ENCODE measurements around the gene CPNE1.

Gene CPNE1

DNA sequence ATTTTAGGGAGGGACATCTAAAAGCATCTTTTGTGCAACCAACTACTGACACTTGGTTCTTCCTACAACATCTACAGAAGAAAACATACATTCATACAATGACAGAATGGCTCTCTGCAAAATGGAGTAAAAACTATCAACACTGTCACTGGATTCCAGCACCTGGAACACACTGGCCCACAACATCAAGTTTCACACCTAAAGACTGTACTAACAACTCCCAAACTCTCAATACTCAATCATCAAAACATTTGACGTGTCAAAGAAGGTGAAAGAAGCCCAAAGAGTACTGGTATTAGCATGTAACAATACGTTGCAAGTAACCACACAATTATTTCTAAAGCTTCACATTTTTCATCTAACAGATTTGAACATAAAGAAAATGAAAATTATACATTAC lies 2.1 kb downstream of the CPNE1 start:
- TF ChIP-seq ZFP3 (CRISPR knock-in tag; IDR thresholded peaks at IDR 0.05) (no peak), PPARA (CRISPR knock-in tag; IDR thresholded peaks at IDR 0.05; ENCODE audit: borderline replicate concordance) (no peak), PATZ1 (CRISPR knock-in tag; IDR thresholded peaks at IDR 0.05; ENCODE audit: borderline replicate concordance) (no peak), ARNTL (CRISPR knock-in tag; IDR thresholded peaks at IDR 0.05; ENCODE audit: borderline replicate concordance, low read depth) (no peak), ZC3H10 (CRISPR knock-in tag; IDR thresholded peaks at IDR 0.05) (no peak), ZFP30 (CRISPR knock-in tag; IDR thresholded peaks at IDR 0.05) (no peak), TOX (CRISPR knock-in tag; IDR thresholded peaks at IDR 0.05; ENCODE audit: borderline replicate concordance) (no peak), ZNF565 (CRISPR knock-in tag; conservative IDR thresholded peaks at IDR 0.05; ENCODE audit: low read depth) (no peak), SNAI2 (CRISPR knock-in tag; IDR thresholded peaks at IDR 0.05) (no peak), ESRRG (CRISPR knock-in tag; IDR thresholded peaks at IDR 0.05) (no peak), CSRNP3 (CRISPR knock-in tag; IDR thresholded peaks at IDR 0.05) (no peak), ZNF70 (CRISPR knock-in tag; IDR thresholded peaks at IDR 0.05) (no peak), TCF4 (CRISPR knock-in tag; IDR thresholded peaks at IDR 0.05; ENCODE audit: borderline replicate concordance) (no peak), BACH2 (CRISPR knock-in tag; IDR thresholded peaks at IDR 0.05; ENCODE audit: borderline replicate concordance) (no peak), ISL1 (CRISPR knock-in tag; IDR thresholded peaks at IDR 0.05) (no peak), GLIS3 (CRISPR knock-in tag; IDR thresholded peaks at IDR 0.05) (no peak)
- TF ChIP-seq, protein P1, sequence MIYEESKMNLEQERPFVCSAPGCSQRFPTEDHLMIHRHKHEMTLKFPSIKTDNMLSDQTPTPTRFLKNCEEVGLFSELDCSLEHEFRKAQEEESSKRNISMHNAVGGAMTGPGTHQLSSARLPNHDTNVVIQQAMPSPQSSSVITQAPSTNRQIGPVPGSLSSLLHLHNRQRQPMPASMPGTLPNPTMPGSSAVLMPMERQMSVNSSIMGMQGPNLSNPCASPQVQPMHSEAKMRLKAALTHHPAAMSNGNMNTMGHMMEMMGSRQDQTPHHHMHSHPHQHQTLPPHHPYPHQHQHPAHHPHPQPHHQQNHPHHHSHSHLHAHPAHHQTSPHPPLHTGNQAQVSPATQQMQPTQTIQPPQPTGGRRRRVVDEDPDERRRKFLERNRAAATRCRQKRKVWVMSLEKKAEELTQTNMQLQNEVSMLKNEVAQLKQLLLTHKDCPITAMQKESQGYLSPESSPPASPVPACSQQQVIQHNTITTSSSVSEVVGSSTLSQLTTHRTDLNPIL (CRISPR knock-in tag; IDR thresholded peaks at IDR 0.05; ENCODE audit: low read depth) = no peak
- TF ChIP-seq, protein P2, sequence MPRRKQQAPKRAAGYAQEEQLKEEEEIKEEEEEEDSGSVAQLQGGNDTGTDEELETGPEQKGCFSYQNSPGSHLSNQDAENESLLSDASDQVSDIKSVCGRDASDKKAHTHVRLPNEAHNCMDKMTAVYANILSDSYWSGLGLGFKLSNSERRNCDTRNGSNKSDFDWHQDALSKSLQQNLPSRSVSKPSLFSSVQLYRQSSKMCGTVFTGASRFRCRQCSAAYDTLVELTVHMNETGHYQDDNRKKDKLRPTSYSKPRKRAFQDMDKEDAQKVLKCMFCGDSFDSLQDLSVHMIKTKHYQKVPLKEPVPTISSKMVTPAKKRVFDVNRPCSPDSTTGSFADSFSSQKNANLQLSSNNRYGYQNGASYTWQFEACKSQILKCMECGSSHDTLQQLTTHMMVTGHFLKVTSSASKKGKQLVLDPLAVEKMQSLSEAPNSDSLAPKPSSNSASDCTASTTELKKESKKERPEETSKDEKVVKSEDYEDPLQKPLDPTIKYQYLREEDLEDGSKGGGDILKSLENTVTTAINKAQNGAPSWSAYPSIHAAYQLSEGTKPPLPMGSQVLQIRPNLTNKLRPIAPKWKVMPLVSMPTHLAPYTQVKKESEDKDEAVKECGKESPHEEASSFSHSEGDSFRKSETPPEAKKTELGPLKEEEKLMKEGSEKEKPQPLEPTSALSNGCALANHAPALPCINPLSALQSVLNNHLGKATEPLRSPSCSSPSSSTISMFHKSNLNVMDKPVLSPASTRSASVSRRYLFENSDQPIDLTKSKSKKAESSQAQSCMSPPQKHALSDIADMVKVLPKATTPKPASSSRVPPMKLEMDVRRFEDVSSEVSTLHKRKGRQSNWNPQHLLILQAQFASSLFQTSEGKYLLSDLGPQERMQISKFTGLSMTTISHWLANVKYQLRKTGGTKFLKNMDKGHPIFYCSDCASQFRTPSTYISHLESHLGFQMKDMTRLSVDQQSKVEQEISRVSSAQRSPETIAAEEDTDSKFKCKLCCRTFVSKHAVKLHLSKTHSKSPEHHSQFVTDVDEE (CRISPR knock-in tag; IDR thresholded peaks at IDR 0.05) = no peak
- TF ChIP-seq, protein P3, sequence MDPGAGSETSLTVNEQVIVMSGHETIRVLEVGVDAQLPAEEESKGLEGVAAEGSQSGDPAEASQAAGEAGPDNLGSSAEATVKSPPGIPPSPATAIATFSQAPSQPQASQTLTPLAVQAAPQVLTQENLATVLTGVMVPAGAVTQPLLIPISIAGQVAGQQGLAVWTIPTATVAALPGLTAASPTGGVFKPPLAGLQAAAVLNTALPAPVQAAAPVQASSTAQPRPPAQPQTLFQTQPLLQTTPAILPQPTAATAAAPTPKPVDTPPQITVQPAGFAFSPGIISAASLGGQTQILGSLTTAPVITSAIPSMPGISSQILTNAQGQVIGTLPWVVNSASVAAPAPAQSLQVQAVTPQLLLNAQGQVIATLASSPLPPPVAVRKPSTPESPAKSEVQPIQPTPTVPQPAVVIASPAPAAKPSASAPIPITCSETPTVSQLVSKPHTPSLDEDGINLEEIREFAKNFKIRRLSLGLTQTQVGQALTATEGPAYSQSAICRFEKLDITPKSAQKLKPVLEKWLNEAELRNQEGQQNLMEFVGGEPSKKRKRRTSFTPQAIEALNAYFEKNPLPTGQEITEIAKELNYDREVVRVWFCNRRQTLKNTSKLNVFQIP (CRISPR knock-in tag; IDR thresholded peaks at IDR 0.05; ENCODE audit: borderline replicate concordance, low read depth) = no peak
- no peak for ATAC-seq

DNA sequence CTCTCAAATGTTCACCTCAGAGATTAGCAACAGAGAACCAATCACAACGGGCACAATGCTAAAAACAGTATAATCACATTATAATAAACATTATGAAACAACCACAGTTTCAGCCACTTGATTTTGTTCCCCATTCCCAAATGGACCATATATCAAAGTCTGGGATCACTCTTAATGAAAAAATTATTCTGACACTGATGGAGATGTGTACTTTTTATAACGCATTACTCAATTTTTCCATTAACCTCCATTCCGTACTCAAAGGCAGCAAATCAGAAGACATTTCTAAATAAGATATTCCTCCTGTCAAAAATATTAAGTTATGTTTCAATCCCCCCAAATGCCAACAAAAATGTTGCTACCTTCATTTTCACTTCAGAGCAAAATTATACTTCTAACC lies 2.8 kb downstream of the CPNE1 start:
- peak; percentile 21; the same call in 1 of the 2 replicates for TF ChIP-seq ISL1 (CRISPR knock-in tag; IDR thresholded peaks at IDR 0.05)
- no peak for TF ChIP-seq ZNF565 (CRISPR knock-in tag; conservative IDR thresholded peaks at IDR 0.05; ENCODE audit: low read depth)
- no peak for ATAC-seq

DNA sequence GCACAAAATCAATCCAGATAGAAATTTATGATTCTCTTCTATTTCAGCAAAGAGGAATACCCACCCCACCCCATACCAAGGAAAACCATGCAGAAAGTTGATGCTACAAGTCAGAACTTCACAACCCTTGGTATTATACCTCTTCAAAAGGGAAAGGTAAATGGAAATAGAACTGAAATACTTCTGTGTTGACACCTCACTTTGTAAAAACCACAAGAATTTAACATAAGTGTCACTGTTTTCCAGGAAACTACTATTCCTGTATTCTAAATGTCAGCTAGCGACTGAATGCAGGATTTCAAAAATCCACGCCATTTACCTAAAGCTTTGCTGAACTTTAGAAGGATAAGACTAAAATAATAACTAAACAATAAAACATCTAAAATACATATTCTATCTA lies 3.6 kb downstream of the CPNE1 start:
- no peak for ATAC-seq
- no peak for TF ChIP-seq ZFP3 (CRISPR knock-in tag; IDR thresholded peaks at IDR 0.05)
- TF ChIP-seq ZNF565 (CRISPR knock-in tag; conservative IDR thresholded peaks at IDR 0.05; ENCODE audit: low read depth) = no peak
- no peak for TF ChIP-seq TCF4 (CRISPR knock-in tag; IDR thresholded peaks at IDR 0.05; ENCODE audit: borderline replicate concordance)
- no peak for TF ChIP-seq PATZ1 (CRISPR knock-in tag; IDR thresholded peaks at IDR 0.05; ENCODE audit: borderline replicate concordance)
- TF ChIP-seq ZC3H10 (CRISPR knock-in tag; IDR thresholded peaks at IDR 0.05) = no peak
- TF ChIP-seq GLIS3 (CRISPR knock-in tag; IDR thresholded peaks at IDR 0.05) = no peak
- TF ChIP-seq BACH2 (CRISPR knock-in tag; IDR thresholded peaks at IDR 0.05; ENCODE audit: borderline replicate concordance) = no peak
- TF ChIP-seq, protein P3 (CRISPR knock-in tag; IDR thresholded peaks at IDR 0.05; ENCODE audit: borderline replicate concordance, low read depth) = no peak
- no peak for TF ChIP-seq ZNF8 (CRISPR knock-in tag; IDR thresholded peaks at IDR 0.05)
- TF ChIP-seq OSR1 (CRISPR knock-in tag; IDR thresholded peaks at IDR 0.05) = no peak
- no peak for TF ChIP-seq TOX (CRISPR knock-in tag; IDR thresholded peaks at IDR 0.05; ENCODE audit: borderline replicate concordance)
- TF ChIP-seq, protein P2 (CRISPR knock-in tag; IDR thresholded peaks at IDR 0.05) = no peak
- TF ChIP-seq ISL1 (CRISPR knock-in tag; IDR thresholded peaks at IDR 0.05) = no peak
- TF ChIP-seq ZFP30 (CRISPR knock-in tag; IDR thresholded peaks at IDR 0.05) = no peak

All from SK-N-SH treated with all-trans-retinoic acid at 6 μM for 48 hours (cell line).